HG02973 (cell line): Measurements from ENCODE around the gene GRIN1.
A peak's percentile ranks its signal among the peaks of the same experiment; 100 is the strongest.

ENCODE experiments used
- ATAC-seq: cut with Tn5 transposase; IDR thresholded peaks from one replicate; pipeline ENCODE4 v1.9.1; 2021; ENCODE audit warnings: moderate library complexity; ENCODE audit not compliant: unreplicated experiment

GRIN1 gene

GRCh38 chr9:137138722-137139467 lies at the start of gene GRIN1:
GRIN1 (plus strand) TSS chr9:137139154; CDS start chr9:137139487, 333 bp downstream.
- no peak for ATAC-seq

GRCh38 chr9:137089232-137089947 lies 49.6 kb upstream of the GRIN1 start:
- ATAC-seq, result no peak

GRCh38 chr9:137095664-137096517 lies 43.1 kb upstream of the GRIN1 start:
- peak; percentile 63 for ATAC-seq

- no peak for ATAC-seq
Observed at GRCh38 chr9:137096785-137097546, 42.0 kb upstream of the GRIN1 start.

GRCh38 chr9:137097761-137098462 lies 41.0 kb upstream of the GRIN1 start:
- ATAC-seq, result no peak

- no peak for ATAC-seq
Observed at GRCh38 chr9:137099231-137099630, 39.7 kb upstream of the GRIN1 start.

- ATAC-seq, result no peak
Observed at GRCh38 chr9:137103206-137103999, 35.6 kb upstream of the GRIN1 start.

GRCh38 chr9:137105814-137106661 lies 32.9 kb upstream of the GRIN1 start:
- ATAC-seq, result no peak

GRCh38 chr9:137106662-137107250 lies 32.2 kb upstream of the GRIN1 start:
- ATAC-seq, result no peak

GRCh38 chr9:137107312-137107921 lies 31.5 kb upstream of the GRIN1 start:
- no peak for ATAC-seq

GRCh38 chr9:137107982-137108381 lies 31.0 kb upstream of the GRIN1 start:
- ATAC-seq, result no peak

GRCh38 chr9:137108608-137109249 lies 30.2 kb upstream of the GRIN1 start:
- no peak for ATAC-seq

GRCh38 chr9:137109250-137110146 lies 29.5 kb upstream of the GRIN1 start:
- no peak for ATAC-seq

- no peak for ATAC-seq
Observed at GRCh38 chr9:137110147-137110910, 28.6 kb upstream of the GRIN1 start.
